GM21737 (cell line): ENCODE data around the gene HEPACAM2.

ENCODE experiments used
- ATAC-seq: cut with Tn5 transposase; IDR thresholded peaks from one replicate; pipeline ENCODE4 v1.9.1; 2021; ENCODE audit warnings: mild to moderate bottlenecking, moderate library complexity; ENCODE audit not compliant: unreplicated experiment

The HEPACAM2 gene

GRCh38 chr7:93148727-93149126 is 77.5 kb downstream of the HEPACAM2 start:
- ATAC-seq: no peak

GRCh38 chr7:93148144-93148543 is 78.1 kb downstream of the HEPACAM2 start, which contains the start of gene SAMD9L:
SAMD9L (minus strand) TSS chr7:93148385; CDS start chr7:93135971, 12,414 bp downstream.
- peak; percentile 60 for ATAC-seq

- peak; percentile 80 for ATAC-seq
These were observed 78.9 kb downstream of the HEPACAM2 start for GRCh38 chr7:93147363-93147762.

- ATAC-seq: peak; percentile 44
These were observed 79.7 kb downstream of the HEPACAM2 start for GRCh38 chr7:93146472-93147141.

GRCh38 chr7:93146036-93146435 is 80.2 kb downstream of the HEPACAM2 start:
- ATAC-seq: no peak

GRCh38 chr7:93145354-93145753 is 80.9 kb downstream of the HEPACAM2 start:
- ATAC-seq: no peak

- no peak for ATAC-seq
These were observed 84.1 kb downstream of the HEPACAM2 start for GRCh38 chr7:93142127-93142526.

- no peak for ATAC-seq
These were observed 85.6 kb downstream of the HEPACAM2 start for GRCh38 chr7:93140582-93141191.

GRCh38 chr7:93138576-93138975 is 87.7 kb downstream of the HEPACAM2 start:
- ATAC-seq: no peak
